ENCODE data around the gene NUDT21. TPM values are rescaled to one million over a fixed set of nuclear protein-coding genes. Genes with fewer than 3 reads are reported as not detected.

The NUDT21 gene
- total and polyA plus RNA-seq, 2 donors from 2014 or later, result 47.1 to 117 TPM

- Histone ChIP-seq H3K4me1 (ENCODE audit: control insufficient read depth in 2 of 3, insufficient read depth in 2 of 3, low read depth in 1 of 3, low read length in 3 of 3) (no peaks in the 10 kb centered on the region), H3K27ac (ENCODE audit: low read depth in 2 of 2, low read length in 2 of 2) (no peak overlapping the region), H3K9me3 (ENCODE audit: control insufficient read depth in 2 of 3, insufficient read depth in 1 of 3, low read length in 3 of 3) (no peaks in the 10 kb centered on the region), H3K27me3 (ENCODE audit: control insufficient read depth, insufficient read depth, low read length) (no peaks in the 10 kb centered on the region), H3K4me3 (ENCODE audit: low read length in 3 of 3) (no peak overlapping the region), H3K36me3 (ENCODE audit: control insufficient read depth in 2 of 3, insufficient read depth in 3 of 3, low read length in 3 of 3) (peaks cover 2 to 53% (median 19%) of the 10 kb centered on the region in 3 donors), H3K9ac (ENCODE audit: low read length in 3 of 3) (no peak overlapping the region)
- intact Hi-C loops (cut with DNase I), result no loop called here
- FAIRE-seq, result no peak
- TF ChIP-seq, protein P1, sequence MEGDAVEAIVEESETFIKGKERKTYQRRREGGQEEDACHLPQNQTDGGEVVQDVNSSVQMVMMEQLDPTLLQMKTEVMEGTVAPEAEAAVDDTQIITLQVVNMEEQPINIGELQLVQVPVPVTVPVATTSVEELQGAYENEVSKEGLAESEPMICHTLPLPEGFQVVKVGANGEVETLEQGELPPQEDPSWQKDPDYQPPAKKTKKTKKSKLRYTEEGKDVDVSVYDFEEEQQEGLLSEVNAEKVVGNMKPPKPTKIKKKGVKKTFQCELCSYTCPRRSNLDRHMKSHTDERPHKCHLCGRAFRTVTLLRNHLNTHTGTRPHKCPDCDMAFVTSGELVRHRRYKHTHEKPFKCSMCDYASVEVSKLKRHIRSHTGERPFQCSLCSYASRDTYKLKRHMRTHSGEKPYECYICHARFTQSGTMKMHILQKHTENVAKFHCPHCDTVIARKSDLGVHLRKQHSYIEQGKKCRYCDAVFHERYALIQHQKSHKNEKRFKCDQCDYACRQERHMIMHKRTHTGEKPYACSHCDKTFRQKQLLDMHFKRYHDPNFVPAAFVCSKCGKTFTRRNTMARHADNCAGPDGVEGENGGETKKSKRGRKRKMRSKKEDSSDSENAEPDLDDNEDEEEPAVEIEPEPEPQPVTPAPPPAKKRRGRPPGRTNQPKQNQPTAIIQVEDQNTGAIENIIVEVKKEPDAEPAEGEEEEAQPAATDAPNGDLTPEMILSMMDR (IDR thresholded peaks at IDR 0.05; ENCODE audit: borderline replicate concordance, extremely low read depth, insufficient read depth), result no peak
- peak in 2 of 5 donors; percentile 24 to 39 for DNase-seq
These were observed 31.6 kb upstream of the NUDT21 start for GRCh38 chr16:56482683-56483236.

DNA sequence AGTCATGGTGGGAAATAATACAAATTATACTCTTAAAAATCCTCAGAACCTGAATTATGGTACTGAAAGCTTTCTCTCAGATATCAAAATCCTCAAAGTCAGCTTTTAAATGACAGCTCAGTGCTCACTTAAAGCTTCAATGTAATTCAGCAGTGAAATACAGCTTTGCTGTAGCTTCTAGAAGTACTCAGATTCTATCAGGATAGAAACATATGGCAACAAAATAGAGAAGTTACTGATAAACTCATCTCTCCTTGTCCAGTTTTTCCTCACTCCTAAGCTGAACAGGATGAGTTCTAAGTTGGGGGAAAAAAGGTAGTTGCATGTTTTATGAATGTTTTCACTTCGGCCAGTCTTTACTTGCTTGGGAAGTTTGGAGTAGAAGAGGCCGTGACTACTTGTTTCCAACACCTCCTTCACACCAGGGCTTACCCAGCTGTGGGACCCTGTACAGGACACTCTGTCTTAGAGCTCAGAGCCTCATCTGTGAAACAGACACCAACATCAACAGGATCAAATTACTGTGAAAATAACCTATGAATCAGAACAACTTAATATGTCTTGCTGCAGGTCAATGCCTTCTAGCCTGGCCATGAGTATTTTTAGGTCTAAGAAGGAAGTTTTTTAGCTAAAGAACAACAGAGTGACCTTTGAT is 30.5 kb upstream of the NUDT21 start:
- peaks cover 2 to 56% (median 24%) of the 10 kb centered on the region in 3 donors for H3K36me3 ChIP-seq (ENCODE audit: control insufficient read depth in 2 of 3, insufficient read depth in 3 of 3, low read length in 3 of 3)
- TF ChIP-seq, protein P1 (IDR thresholded peaks at IDR 0.05; ENCODE audit: borderline replicate concordance, extremely low read depth, insufficient read depth), result no peak
- FAIRE-seq (no peak), DNase-seq (peak in 4 of 5 donors; percentile 56 to 94 (median 76))
- H3K9me3 ChIP-seq (ENCODE audit: control insufficient read depth in 2 of 3, insufficient read depth in 1 of 3, low read length in 3 of 3), result no peaks in the 10 kb centered on the region
- no peaks in the 10 kb centered on the region for H3K4me1 ChIP-seq (ENCODE audit: control insufficient read depth in 2 of 3, insufficient read depth in 2 of 3, low read depth in 1 of 3, low read length in 3 of 3)
- no peak overlapping the region for H3K9ac ChIP-seq (ENCODE audit: low read length in 3 of 3)
- intact Hi-C loops (cut with DNase I), result no loop called here
- no peaks in the 10 kb centered on the region for H3K27me3 ChIP-seq (ENCODE audit: control insufficient read depth, insufficient read depth, low read length)
- no peak overlapping the region for H3K4me3 ChIP-seq (ENCODE audit: low read length in 3 of 3)
- H3K27ac ChIP-seq (ENCODE audit: low read depth in 2 of 2, low read length in 2 of 2), result no peak overlapping the region

- Histone ChIP-seq H3K4me1 (ENCODE audit: control insufficient read depth in 2 of 3, insufficient read depth in 2 of 3, low read depth in 1 of 3, low read length in 3 of 3) (no peaks in the 10 kb centered on the region), H3K9me3 (ENCODE audit: control insufficient read depth in 2 of 3, insufficient read depth in 1 of 3, low read length in 3 of 3) (no peaks in the 10 kb centered on the region), H3K36me3 (ENCODE audit: control insufficient read depth in 2 of 3, insufficient read depth in 3 of 3, low read length in 3 of 3) (peaks cover 6 to 56% (median 28%) of the 10 kb centered on the region in 3 donors), H3K27ac (ENCODE audit: low read depth in 2 of 2, low read length in 2 of 2) (no peak overlapping the region), H3K27me3 (ENCODE audit: control insufficient read depth, insufficient read depth, low read length) (no peaks in the 10 kb centered on the region), H3K4me3 (ENCODE audit: low read length in 3 of 3) (no peak overlapping the region), H3K9ac (ENCODE audit: low read length in 3 of 3) (no peak overlapping the region)
- no peak for FAIRE-seq
- intact Hi-C loops (cut with DNase I), result no loop called here
- no peak for DNase-seq
- TF ChIP-seq, protein P1 (IDR thresholded peaks at IDR 0.05; ENCODE audit: borderline replicate concordance, extremely low read depth, insufficient read depth), result no peak
These were observed 29.8 kb upstream of the NUDT21 start for GRCh38 chr16:56480776-56481467.

All from kidney (tissue), 14 donors.